Stimulated activated CD4-positive, alpha-beta T cell treated with anti-CD3 and anti-CD28 coated beads, Interleukin-15, amount 100 ng/mL, for 48 hours (primary cell): ENCODE data around the gene RFPL4A.
"Not testable (repeated sequence)": the region's sequence is repeated elsewhere in the genome, so short reads cannot be mapped to it uniquely, and the experiment has no call there.

ENCODE experiments used
- DNase-seq, 2 donors: peaks; one replicate each; pipeline ENCODE4 v3.0.0-alpha.2; 2020; ENCODE audit warnings: low read depth in 2 of 2

Gene RFPL4A

DNA sequence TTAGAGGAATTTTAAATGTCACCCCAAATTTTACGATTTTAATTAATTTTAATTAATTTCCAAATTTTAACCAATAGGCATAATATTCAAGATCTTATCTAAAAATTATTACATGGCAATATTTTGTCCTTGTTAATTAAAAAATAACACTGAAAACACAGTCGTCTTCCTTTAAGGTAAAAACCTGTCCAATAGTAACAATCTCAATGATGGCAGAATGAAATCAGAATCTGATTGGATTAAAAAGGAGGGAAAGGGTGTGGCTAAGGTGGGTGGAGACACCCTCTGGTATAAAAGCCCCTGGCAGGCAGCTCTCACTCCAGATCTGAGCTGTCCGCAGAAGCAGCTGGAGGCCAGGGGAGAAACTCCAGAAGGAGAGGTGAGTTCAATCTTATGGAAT is at the start of gene RFPL4A:
Gene RFPL4A (plus strand): TSS at position 301 of the 400 bp plus-strand sequence. CDS start 2,704 bp downstream, outside the sequence.
- not testable (repeated sequence) for DNase-seq

- no peak for DNase-seq
Measured at GRCh38 chr19:55711719-55712118, 47.2 kb upstream of the RFPL4A start.

- no peak for DNase-seq
Measured at GRCh38 chr19:55712804-55713631, 45.9 kb upstream of the RFPL4A start.

GRCh38 chr19:55716531-55716930 is 42.4 kb upstream of the RFPL4A start:
- DNase-seq, result no peak

DNA sequence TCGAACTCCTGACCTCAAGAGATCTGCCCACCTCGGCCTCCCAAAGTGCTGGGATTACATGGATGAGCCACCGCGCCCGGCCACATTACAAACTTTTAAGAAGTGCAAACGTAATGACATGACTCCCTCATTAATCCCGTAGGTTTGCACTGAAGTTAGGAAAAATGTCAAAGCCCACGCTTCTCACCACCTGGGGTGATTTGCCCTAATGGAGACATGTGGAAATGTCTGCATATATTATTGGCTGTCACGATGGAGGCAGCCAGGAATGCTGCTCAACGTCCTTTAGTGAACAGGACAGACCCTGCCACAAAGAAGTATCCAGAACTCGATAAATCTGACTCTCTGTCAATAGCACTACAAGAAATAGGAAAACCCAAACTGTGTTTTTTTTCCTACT is 41.6 kb upstream of the RFPL4A start:
- DNase-seq, result no peak

GRCh38 chr19:55717879-55718711 is 40.8 kb upstream of the RFPL4A start:
- not testable (repeated sequence) for DNase-seq

DNA sequence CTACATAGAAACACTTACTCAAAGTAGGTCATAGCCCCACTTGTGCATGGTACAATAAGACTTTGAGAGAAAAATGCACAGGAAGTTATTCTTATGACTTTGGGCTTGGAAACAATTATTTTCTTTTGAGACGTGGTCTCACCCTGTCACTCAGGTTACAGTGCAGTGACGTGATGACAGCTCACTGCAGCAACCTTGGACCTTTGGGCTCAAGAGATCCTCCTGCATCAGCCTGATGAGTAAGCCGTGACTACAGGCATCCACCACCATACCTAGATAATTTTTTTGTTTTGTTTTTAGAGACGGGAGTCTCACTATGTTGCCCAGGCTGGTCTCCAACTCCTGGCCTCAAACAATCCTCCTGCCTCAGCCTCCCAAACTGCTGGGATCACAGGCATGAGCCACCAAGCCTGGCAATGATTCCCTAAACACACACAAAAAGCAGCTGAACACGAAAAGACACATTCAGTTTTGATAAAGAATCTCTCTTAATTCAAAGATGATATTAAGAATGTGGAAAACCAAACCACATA is 38.6 kb upstream of the RFPL4A start:
- no peak for DNase-seq

DNA sequence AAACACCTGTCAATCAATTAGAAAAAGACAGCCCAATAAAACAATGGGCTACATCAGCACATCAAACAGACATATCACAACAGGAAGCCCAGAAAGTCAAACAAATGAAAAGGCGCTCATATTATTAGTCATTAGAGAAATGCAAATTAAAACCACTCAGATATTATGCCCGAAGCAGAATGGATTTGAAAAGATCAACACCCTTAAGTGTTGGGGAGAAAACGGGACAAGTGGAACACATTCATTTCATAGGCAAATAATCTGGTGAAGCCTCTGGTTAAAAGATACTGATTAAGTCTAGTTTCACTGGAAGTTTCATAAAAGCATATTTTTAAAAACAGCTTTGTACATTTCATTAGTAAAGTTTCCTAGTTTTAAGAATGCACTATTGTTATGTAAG is 38.1 kb upstream of the RFPL4A start:
- DNase-seq, result no peak

- DNase-seq, result no peak
Measured at GRCh38 chr19:55723491-55723890, 35.4 kb upstream of the RFPL4A start.

DNA sequence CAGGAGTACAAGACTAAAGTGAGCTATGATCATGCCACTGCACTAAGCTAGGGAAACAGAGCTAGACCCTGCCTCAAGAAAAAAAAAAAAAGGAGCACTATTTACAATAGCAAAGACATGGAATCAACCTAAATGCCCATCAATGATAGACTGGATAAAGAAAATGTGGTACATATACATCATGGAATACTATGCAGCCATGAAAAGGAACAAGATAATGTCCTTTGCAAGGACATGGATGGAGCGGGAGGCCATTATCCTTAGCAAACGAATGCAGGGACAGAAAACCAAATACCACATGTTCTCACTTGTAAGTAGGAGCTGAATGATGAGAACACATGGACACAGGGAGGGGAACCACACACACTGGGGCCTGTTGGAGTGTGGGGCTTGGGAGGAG is 28.5 kb upstream of the RFPL4A start:
- not testable (repeated sequence) for DNase-seq

GRCh38 chr19:55738302-55738701 is 20.6 kb upstream of the RFPL4A start, which contains the start of gene NLRP9:
NLRP9 (minus strand) TSS chr19:55738402; CDS start chr19:55738374, 28 bp downstream.
- no peak for DNase-seq

- no peak for DNase-seq
Measured at GRCh38 chr19:55750715-55751114, 8.2 kb upstream of the RFPL4A start.

GRCh38 chr19:55753401-55753800 is 5.5 kb upstream of the RFPL4A start:
- no peak for DNase-seq

- not testable (repeated sequence) for DNase-seq
Measured at GRCh38 chr19:55756808-55757207, 2.1 kb upstream of the RFPL4A start.

DNA sequence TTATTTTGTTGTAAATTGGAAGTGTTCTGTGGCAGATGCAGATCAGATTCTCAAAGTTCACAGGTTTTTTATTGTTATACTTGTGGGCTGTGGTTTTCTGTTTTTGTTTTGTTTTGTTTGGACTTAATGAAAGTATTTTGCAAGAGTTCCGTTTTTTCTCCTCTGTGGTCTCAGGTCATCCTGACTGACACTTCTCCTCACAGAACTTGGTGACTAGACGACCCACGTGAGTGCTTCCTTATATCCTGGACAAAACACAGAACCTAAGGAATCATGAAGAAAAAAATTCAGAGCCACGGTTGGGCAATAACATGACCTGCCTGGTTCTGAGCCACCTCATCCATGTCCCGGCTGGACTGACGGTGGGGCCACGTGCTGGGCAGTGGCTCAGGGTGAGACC is 7.6 kb downstream of the RFPL4A start:
- no peak for DNase-seq

DNA sequence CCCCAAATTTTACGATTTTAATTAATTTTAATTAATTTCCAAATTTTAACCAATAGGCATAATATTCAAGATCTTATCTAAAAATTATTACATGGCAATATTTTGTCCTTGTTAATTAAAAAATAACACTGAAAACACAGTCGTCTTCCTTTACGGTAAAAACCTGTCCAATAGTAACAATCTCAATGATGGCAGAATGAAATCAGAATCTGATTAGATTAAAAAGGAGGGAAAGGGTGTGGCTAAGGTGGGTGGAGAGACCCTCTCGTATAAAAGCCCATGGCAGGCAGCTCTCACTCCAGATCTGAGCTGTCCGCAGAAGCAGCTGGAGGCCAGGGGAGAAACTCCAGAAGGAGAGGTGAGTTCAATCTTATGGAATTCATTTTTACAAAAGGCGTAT is 9.9 kb downstream of the RFPL4A start, which contains the start of gene RFPL4AL1:
Gene RFPL4AL1 (plus strand): TSS at position 301 of the 400 bp plus-strand sequence. CDS start 2,687 bp downstream, outside the sequence.
- not testable (repeated sequence) for DNase-seq

DNA sequence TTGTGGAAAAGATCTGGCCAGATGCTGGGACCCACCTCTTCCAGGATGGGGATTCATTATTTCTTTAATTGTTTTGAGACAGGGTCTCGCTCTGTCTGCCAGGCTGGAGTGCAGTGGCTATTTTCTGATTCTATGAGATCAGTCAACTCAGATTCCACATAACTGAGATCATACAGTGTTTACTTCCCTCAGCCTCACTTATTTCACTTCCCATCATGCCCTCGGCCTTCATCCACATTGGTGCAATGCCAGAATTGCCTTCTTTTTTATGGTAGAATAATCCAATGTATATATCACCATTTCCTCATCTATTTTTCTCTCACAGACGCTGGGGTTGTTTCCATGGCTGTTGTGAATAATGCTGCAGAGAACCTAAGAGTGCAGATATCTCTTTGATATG is 10.7 kb downstream of the RFPL4A start:
- not testable (repeated sequence) for DNase-seq

DNA sequence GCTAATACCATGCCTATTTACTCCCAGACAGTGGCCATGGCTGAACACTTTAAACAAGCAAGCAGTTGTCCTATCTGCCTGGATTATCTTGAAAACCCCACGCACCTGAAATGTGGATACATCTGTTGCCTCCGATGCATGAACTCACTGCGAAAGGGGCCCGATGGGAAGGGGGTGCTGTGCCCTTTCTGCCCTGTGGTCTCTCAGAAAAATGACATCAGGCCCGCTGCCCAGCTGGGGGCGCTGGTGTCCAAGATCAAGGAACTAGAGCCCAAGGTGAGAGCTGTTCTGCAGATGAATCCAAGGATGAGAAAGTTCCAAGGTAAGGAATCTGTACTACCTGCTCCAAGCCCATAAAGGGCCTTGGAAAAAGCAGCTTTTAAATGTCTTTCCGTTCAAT is 18.6 kb downstream of the RFPL4A start:
- DNase-seq, result no peak

- no peak for DNase-seq
Measured at GRCh38 chr19:55778331-55778730, 19.4 kb downstream of the RFPL4A start.

GRCh38 chr19:55781112-55781511 is 22.2 kb downstream of the RFPL4A start:
- DNase-seq, result no peak

DNA sequence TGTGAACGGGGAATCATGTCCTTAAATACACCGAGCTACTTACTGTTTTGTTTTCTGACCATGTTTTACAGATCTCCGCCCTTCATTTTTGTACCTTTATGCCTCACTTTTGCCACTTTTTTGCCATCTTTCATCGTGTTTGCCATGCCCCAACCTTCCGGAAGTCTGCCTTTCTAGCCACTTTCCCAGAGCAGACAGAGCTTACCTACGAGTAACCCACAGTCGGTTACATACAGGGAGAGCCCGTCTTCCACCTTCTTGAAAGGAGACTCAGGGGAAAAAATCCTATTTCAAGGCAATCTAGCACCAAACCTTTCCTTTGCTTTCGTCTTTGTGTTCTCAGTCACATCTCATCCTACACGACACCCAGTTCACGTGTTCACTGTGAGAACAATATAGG is 36.1 kb downstream of the RFPL4A start:
- no peak for DNase-seq

GRCh38 chr19:55801416-55801815 is 42.5 kb downstream of the RFPL4A start:
- no peak for DNase-seq
